OCI-LY7 (cell line): ENCODE measurements around the gene NKAIN2.

Experiments
- CTCF ChIP-seq: fragments of 200-600 bp; sonication (generic); conservative IDR thresholded peaks from 2 replicates; pipeline ENCODE4 v1.5.1; 2014; ENCODE audit warnings: mild to moderate bottlenecking, antibody characterized with exemption, low read length, moderate library complexity, mixed read lengths
- EZH2phosphoT487 ChIP-seq: fragments of 200-600 bp; sonication (generic); IDR thresholded peaks from 2 replicates; pipeline ENCODE4 v1.6.1; 2018; ENCODE audit warnings: low read depth, borderline replicate concordance, mild to moderate bottlenecking, mixed run types, antibody characterized with exemption, low read length, moderate library complexity, mixed read lengths

GRCh38 chr6:124099520-124099919, 295.9 kb downstream of the NKAIN2 start:
- TF ChIP-seq CTCF (no peak), EZH2phosphoT487 (no peak)
